ENCODE results near the gene TOM1L2.

DNA sequence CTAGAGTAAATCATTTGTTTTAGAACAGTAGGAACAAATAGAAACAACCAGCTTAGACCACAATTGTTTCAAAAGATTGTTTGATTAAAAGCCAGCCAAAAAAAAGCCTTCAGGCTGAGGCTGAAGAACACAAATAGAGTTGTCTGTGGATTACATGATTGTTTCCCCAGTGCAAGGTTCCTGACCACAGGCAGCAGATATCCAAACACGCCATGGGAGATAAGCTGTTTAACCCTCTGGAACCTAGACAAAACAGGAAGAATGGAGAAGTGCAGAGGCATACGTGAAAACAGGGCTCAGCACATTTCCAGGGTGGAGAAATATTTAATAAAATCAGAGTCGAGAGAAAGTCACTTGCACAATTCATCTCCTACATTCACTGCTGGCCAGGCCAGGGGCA lies 45.8 kb upstream of the TOM1L2 start:
- TF ChIP-seq, protein P1, sequence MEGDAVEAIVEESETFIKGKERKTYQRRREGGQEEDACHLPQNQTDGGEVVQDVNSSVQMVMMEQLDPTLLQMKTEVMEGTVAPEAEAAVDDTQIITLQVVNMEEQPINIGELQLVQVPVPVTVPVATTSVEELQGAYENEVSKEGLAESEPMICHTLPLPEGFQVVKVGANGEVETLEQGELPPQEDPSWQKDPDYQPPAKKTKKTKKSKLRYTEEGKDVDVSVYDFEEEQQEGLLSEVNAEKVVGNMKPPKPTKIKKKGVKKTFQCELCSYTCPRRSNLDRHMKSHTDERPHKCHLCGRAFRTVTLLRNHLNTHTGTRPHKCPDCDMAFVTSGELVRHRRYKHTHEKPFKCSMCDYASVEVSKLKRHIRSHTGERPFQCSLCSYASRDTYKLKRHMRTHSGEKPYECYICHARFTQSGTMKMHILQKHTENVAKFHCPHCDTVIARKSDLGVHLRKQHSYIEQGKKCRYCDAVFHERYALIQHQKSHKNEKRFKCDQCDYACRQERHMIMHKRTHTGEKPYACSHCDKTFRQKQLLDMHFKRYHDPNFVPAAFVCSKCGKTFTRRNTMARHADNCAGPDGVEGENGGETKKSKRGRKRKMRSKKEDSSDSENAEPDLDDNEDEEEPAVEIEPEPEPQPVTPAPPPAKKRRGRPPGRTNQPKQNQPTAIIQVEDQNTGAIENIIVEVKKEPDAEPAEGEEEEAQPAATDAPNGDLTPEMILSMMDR (IDR thresholded peaks at IDR 0.05 in 4 of 5, conservative IDR thresholded peaks at IDR 0.05 in 1 of 5): no peak
- no peak for TF ChIP-seq POLR2A (IDR thresholded peaks at IDR 0.05)
